ENCODE results near the gene PLD4. TPM values are rescaled to one million over a fixed set of nuclear protein-coding genes. Genes with fewer than 3 reads are reported as not detected.

Gene PLD4
- total and polyA plus RNA-seq, 9 of the 15 experiments (the other 6 are each of a cell fraction or from before 2014, with no cell fraction given), result 0.18 to 0.24 TPM; not detected in 7

DNA sequence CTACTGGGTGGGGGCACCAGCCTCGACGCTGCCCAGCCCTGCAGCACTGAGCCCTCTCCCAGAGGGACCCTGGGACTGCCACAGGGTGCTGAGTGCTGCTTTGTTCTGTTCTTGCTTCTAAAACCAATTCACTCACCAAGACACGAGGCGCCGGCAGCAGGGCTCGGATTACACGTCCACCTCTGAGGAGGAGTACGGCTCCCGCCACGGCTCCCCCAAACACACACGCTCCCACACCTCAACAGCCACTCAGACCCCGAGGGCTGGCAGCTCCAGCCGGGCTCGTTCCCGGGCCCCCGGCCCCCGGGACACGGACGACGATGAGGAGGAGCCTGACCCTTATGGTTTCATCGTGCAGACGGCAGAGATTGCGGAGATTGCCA lies 35.3 kb upstream of the PLD4 start:
- Histone ChIP-seq H3K9ac (ENCODE audit: insufficient read depth in 1 of 2, low read depth in 2 of 2, low read length in 2 of 2) (no peak overlapping the region), H3K9me1 (ENCODE audit: control insufficient read depth, insufficient read depth, low read length) (no peaks in the 10 kb centered on the region), H3K4me1 (replicated peaks in 1 of 2; ENCODE audit: control insufficient read depth in 2 of 2, insufficient read depth in 2 of 2, low read length in 2 of 2) (peaks cover 0 to 57% of the 10 kb centered on the region in 2 experiments; a peak in 2 of 5 replicates), H3K9me3 (replicated peaks; ENCODE audit: control insufficient read depth, insufficient read depth, low read depth, low read length) (no peaks in the 10 kb centered on the region), H3K36me3 (ENCODE audit: control insufficient read depth, insufficient read depth, low read length) (no peaks in the 10 kb centered on the region; the same call in 2 of the 3 replicates), H3K79me2 (ENCODE audit: control insufficient read depth, insufficient read depth, low read length) (no peaks in the 10 kb centered on the region), H3K4me3 (no peak overlapping the region), H3K4me2 (ENCODE audit: insufficient read depth, low read length) (no peak overlapping the region), H4K20me1 (replicated peaks; ENCODE audit: control insufficient read depth, insufficient read depth, low read length) (no peaks in the 10 kb centered on the region), H3K27ac (ENCODE audit: extremely low read depth, low read depth, low read length) (no peak overlapping the region), H2AFZ (ENCODE audit: low read depth, low read length) (no peak overlapping the region), H3K27me3 (ENCODE audit: control insufficient read depth in 2 of 2, insufficient read depth in 2 of 2, low read length in 2 of 2) (no peaks in the 10 kb centered on the region)
- CTCF ChIA-PET (ENCODE audit: low intra/inter-chr PET ratio), result no interaction called here
- TF ChIP-seq ETV6 (IDR thresholded peaks at IDR 0.05; ENCODE audit: borderline replicate concordance in 1 of 2, low read depth in 2 of 2, low read length in 1 of 2) (no peak), ETV6 (CRISPR knock-in tag; IDR thresholded peaks at IDR 0.05; ENCODE audit: borderline replicate concordance) (no peak), MAFF (IDR thresholded peaks at IDR 0.05; ENCODE audit: low read length) (no peak), ZNF253 (CRISPR knock-in tag; conservative IDR thresholded peaks at IDR 0.05) (no peak), PRMT5 (CRISPR knock-in tag; IDR thresholded peaks at IDR 0.05) (no peak), ZNF41 (CRISPR knock-in tag; conservative IDR thresholded peaks at IDR 0.05) (no peak), FIP1L1 (IDR thresholded peaks at IDR 0.05; ENCODE audit: low read depth, low read length, poor library complexity, severe bottlenecking) (no peak), ZNF311 (CRISPR knock-in tag; IDR thresholded peaks at IDR 0.05) (no peak), DMBX1 (CRISPR knock-in tag; IDR thresholded peaks at IDR 0.05; ENCODE audit: borderline replicate concordance) (no peak), ELF4 (CRISPR knock-in tag; IDR thresholded peaks at IDR 0.05) (no peak), MCM3 (IDR thresholded peaks at IDR 0.05) (no peak)
- TF ChIP-seq, protein P1, sequence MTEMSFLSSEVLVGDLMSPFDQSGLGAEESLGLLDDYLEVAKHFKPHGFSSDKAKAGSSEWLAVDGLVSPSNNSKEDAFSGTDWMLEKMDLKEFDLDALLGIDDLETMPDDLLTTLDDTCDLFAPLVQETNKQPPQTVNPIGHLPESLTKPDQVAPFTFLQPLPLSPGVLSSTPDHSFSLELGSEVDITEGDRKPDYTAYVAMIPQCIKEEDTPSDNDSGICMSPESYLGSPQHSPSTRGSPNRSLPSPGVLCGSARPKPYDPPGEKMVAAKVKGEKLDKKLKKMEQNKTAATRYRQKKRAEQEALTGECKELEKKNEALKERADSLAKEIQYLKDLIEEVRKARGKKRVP (CRISPR knock-in tag; IDR thresholded peaks at IDR 0.05), result no peak
- TF ChIP-seq, protein P2, sequence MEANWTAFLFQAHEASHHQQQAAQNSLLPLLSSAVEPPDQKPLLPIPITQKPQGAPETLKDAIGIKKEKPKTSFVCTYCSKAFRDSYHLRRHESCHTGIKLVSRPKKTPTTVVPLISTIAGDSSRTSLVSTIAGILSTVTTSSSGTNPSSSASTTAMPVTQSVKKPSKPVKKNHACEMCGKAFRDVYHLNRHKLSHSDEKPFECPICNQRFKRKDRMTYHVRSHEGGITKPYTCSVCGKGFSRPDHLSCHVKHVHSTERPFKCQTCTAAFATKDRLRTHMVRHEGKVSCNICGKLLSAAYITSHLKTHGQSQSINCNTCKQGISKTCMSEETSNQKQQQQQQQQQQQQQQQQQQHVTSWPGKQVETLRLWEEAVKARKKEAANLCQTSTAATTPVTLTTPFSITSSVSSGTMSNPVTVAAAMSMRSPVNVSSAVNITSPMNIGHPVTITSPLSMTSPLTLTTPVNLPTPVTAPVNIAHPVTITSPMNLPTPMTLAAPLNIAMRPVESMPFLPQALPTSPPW (CRISPR knock-in tag; IDR thresholded peaks at IDR 0.05), result no peak
- TF ChIP-seq, protein P3, sequence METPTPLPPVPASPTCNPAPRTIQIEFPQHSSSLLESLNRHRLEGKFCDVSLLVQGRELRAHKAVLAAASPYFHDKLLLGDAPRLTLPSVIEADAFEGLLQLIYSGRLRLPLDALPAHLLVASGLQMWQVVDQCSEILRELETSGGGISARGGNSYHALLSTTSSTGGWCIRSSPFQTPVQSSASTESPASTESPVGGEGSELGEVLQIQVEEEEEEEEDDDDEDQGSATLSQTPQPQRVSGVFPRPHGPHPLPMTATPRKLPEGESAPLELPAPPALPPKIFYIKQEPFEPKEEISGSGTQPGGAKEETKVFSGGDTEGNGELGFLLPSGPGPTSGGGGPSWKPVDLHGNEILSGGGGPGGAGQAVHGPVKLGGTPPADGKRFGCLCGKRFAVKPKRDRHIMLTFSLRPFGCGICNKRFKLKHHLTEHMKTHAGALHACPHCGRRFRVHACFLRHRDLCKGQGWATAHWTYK (CRISPR knock-in tag; IDR thresholded peaks at IDR 0.05), result no peak
- WGBS (ENCODE audit: insufficient coverage, low coverage, missing lambda C conversion rate), result 74% methylated on average over 10 of the region's 23 CpGs
- FAIRE-seq (no peak), DNase-seq (ENCODE audit: extremely low read depth in 1 of 4, low spot score in 3 of 4) (no peak), ATAC-seq (no peak)
- POLR2A ChIA-PET, result interaction anchor here (0.7 to 0.9 kb wide), 2 partner anchors 9 to 10 kb away, joined by 3 to 4 read pairs; no protein-coding TSS in a partner anchor
- intact Hi-C loops (cut with micrococcal nuclease), result no loop called here
- in situ Hi-C loops (cut with MboI), result no loop called here
- no TSS peak for BruUV-seq (replicated peaks)
